Endothelial cell (in vitro differentiated cells): ENCODE measurements around the gene MSRB1. TPM values are rescaled to one million over a fixed set of nuclear protein-coding genes. Genes with fewer than 3 reads are reported as not detected.
A peak's percentile ranks its signal among the peaks of the same experiment; 100 is the strongest.
"Not testable (repeated sequence)": the region's sequence is repeated elsewhere in the genome, so short reads cannot be mapped to it uniquely, and the experiment has no call there.

ENCODE experiments used
- DNase-seq: peaks from one replicate; pipeline ENCODE4 v3.0.0; 2021; ENCODE audit warnings: low spot score
- H3K27ac Mint-ChIP-seq: one replicate; pipeline ENCODE4 v1.8.0; 2021; ENCODE audit warnings: mixed read lengths, inconsistent platforms; ENCODE audit not compliant: unreplicated experiment
- H3K27me3 Mint-ChIP-seq: one replicate; pipeline ENCODE4 v1.8.0; 2021; ENCODE audit warnings: mild to moderate bottlenecking, moderate library complexity, mixed read lengths, inconsistent platforms; ENCODE audit not compliant: unreplicated experiment
- H3K36me3 Mint-ChIP-seq: one replicate; pipeline ENCODE4 v1.8.0; 2021; ENCODE audit warnings: mild to moderate bottlenecking, low read depth, mixed read lengths, inconsistent platforms; ENCODE audit not compliant: unreplicated experiment
- H3K4me1 Mint-ChIP-seq: one replicate; pipeline ENCODE4 v1.8.0; 2021; ENCODE audit warnings: mild to moderate bottlenecking, mixed read lengths, inconsistent platforms; ENCODE audit not compliant: unreplicated experiment
- H3K4me3 Mint-ChIP-seq: one replicate; pipeline ENCODE4 v1.8.0; 2021; ENCODE audit warnings: mild to moderate bottlenecking, mixed read lengths, inconsistent platforms; ENCODE audit not compliant: unreplicated experiment
- H3K9me3 Mint-ChIP-seq: one replicate; pipeline ENCODE4 v1.8.0; 2021; ENCODE audit warnings: mixed read lengths, inconsistent platforms; ENCODE audit not compliant: unreplicated experiment
- CTCF ChIP-seq: fragments of 200-600 bp; sonication (generic); IDR thresholded peaks from one replicate; pipeline ENCODE4 v1.5.0; 2021; ENCODE audit warnings: antibody characterized with exemption; ENCODE audit not compliant: unreplicated experiment
- total RNA-seq: library from RNA; stranded (reverse); fragmentation: NEBNext Ultra II Directional; extraction: Animal tissue kit (Norgen Biotek cat#: 25700); gene quantifications from one replicate; pipeline ENCODE4 v1.2.1, GENCODE V29; 2021; ENCODE audit not compliant: unreplicated experiment

MSRB1 gene
- total RNA-seq, 1 donor from 2014 or later: 18.1 TPM

GRCh38 chr16:1922357-1922756 lies 20.6 kb downstream of the MSRB1 start:
- no peaks in the 10 kb centered on the region for H3K9me3 Mint-ChIP-seq
- H3K27ac Mint-ChIP-seq: no peak overlapping the region
- H3K27me3 Mint-ChIP-seq: peaks cover 22% of the 10 kb centered on the region
- peaks cover 5% of the 10 kb centered on the region for H3K36me3 Mint-ChIP-seq
- no peak for DNase-seq
- peaks cover 7% of the 10 kb centered on the region for H3K4me1 Mint-ChIP-seq
- TF ChIP-seq CTCF: no peak
- no peak overlapping the region for H3K4me3 Mint-ChIP-seq

GRCh38 chr16:1920727-1921171 lies 22.2 kb downstream of the MSRB1 start:
- Mint-ChIP-seq H3K4me1 (peaks cover 7% of the 10 kb centered on the region), H3K27ac (no peak overlapping the region), H3K9me3 (no peaks in the 10 kb centered on the region), H3K27me3 (peaks cover 27% of the 10 kb centered on the region), H3K4me3 (peak overlapping the region; percentile 24), H3K36me3 (peaks cover 5% of the 10 kb centered on the region)
- DNase-seq: peak; percentile 59
- no peak for TF ChIP-seq CTCF

GRCh38 chr16:1920122-1920521 lies 22.9 kb downstream of the MSRB1 start:
- not testable (repeated sequence) for H3K9me3 Mint-ChIP-seq, DNase-seq, H3K36me3 Mint-ChIP-seq, H3K27ac Mint-ChIP-seq, H3K4me3 Mint-ChIP-seq
- Mint-ChIP-seq H3K4me1 (peaks cover 12% of the 10 kb centered on the region), H3K27me3 (peaks cover 32% of the 10 kb centered on the region)

GRCh38 chr16:1919327-1919998 lies 23.5 kb downstream of the MSRB1 start:
- H3K27me3 Mint-ChIP-seq: peaks cover 34% of the 10 kb centered on the region
- peaks cover 16% of the 10 kb centered on the region for H3K4me1 Mint-ChIP-seq
- no peaks in the 10 kb centered on the region for H3K9me3 Mint-ChIP-seq
- no peak overlapping the region for H3K4me3 Mint-ChIP-seq
- peaks cover 5% of the 10 kb centered on the region for H3K36me3 Mint-ChIP-seq
- no peak for TF ChIP-seq CTCF
- DNase-seq: no peak
- H3K27ac Mint-ChIP-seq: no peak overlapping the region

- Mint-ChIP-seq H3K36me3 (peaks cover 5% of the 10 kb centered on the region), H3K4me1 (peaks cover 16% of the 10 kb centered on the region), H3K4me3 (no peak within 1 kb of the TSS), H3K27me3 (peaks cover 31% of the 10 kb centered on the region), H3K27ac (no peak within 1 kb of the TSS), H3K9me3 (no peaks in the 10 kb centered on the region)
- no peak for DNase-seq
- TF ChIP-seq CTCF: no peak
These were observed 24.4 kb downstream of the MSRB1 start, which contains the start of gene HS3ST6 for GRCh38 chr16:1918351-1919326. Gene HS3ST6 (minus strand): TSS chr16:1918415. CDS start chr16:1918323, 92 bp downstream.
